GM19239 (cell line): ENCODE measurements around the gene CLCN4.
A peak's percentile ranks its signal among the peaks of the same experiment; 100 is the strongest.

Experiments
- DNase-seq: peaks from one replicate; pipeline ENCODE4 v3.0.0; 2011; ENCODE audit warnings: low spot score; ENCODE audit not compliant: insufficient read length
- FAIRE-seq: peaks from 2 replicates; lab custom pipeline; 2011; peaks lifted over from hg19 to GRCh38; lab: Jason Lieb, UNC

CLCN4 gene

DNA sequence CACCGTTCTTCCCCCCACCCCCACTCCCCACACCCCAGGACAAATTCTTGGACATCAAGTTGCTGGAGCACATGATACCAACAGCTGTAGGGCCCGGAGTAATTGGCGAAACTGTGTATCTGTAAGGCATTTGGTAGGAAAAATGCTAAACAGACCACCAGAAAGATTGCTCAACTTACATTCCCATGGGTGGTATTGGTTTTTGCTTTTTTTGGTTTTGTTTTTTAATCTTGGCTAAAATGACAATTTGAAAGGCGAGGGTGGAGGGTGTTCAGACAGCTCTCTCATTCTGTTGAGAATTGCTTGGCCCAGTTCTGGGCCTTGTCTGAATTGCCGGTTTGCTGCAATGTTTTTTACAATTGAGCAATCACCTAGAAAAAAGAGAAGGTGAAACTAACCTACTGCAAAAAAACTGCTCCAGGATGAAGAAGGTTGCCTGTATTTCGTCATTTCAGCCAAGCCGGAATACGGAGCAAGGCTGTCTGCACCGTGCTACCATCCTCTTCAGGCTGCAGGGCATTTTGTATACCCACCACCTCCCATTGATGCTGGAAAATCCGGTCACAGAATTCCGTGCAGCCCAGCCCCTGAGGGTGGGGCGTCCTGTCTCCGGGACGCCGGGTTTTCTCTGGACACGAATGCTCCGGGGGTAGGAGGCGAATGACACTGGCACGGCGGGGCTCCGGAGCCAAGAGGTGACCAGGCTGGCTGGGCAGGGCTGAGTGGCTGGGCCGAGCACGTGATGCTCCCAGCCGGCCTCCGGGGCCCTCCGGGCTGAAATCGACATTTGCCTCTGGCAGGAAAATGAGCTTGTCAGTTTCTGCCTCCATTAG is at the start of gene CLCN4:
CLCN4 (plus strand) TSS at position 777 of the 833 bp plus-strand sequence. CDS start 28,058 bp downstream, outside the sequence.
- FAIRE-seq (peak; percentile 61), DNase-seq (no peak)

DNA sequence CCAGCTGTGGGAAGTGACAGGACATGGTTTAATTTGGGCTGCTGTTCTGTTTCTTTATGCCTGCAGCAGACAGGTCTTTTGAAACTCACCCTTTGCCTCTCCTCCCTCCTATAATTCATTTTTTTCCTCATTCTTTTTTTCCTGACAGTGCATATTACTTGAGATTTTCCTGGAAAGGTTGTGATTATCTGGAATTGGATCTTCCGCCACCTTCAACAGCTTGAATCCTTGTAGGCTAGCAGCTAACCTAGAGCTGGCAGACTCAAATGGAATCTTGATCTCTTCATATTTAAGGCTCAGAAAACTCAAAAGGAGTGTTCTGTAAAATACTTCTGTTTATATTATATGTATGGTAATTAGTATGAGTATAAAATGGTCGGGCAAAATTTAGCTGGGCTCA is 49.3 kb upstream of the CLCN4 start:
- no peak for DNase-seq
- peak; percentile 63 for FAIRE-seq

DNA sequence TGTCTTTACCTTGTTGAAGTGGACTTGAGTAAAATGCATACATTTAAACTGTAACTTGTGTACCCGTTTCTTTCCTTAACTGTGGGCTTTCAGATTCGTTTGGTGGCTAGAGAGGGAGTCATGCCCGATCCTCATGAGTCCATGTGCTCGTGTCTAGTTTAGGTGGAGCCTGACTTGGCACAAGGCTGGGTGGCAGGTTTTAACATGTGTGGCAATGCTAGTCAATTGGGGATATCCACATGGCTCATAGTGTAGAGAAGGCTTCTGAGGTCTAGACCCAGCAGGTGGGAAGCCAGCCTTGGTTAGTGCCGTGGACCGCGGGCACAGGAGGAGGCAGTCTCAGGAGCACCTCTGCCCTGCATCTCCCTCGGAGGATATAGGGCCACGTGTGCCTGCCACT is 48.5 kb upstream of the CLCN4 start:
- no peak for FAIRE-seq
- no peak for DNase-seq

DNA sequence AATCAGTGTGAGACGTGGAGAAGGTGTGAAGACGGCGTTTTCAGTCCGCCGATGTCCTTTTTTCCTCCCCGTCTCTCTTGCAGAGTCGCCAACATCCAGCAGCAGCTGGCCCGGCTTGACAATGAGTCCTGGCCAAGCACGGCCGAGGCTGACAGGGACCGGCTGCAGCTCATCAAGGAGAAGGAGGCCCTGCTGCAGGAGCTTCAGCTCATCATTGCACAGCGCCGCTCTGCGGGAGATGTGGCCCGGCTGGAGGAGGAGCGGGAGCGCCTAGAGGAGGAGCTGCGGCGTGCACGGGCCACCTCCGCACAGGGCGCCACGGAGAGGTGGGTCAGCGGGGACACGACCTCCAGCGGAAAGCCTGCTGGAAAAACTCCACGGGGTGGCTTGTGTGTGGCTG is 47.1 kb upstream of the CLCN4 start:
- DNase-seq (no peak), FAIRE-seq (no peak)

DNA sequence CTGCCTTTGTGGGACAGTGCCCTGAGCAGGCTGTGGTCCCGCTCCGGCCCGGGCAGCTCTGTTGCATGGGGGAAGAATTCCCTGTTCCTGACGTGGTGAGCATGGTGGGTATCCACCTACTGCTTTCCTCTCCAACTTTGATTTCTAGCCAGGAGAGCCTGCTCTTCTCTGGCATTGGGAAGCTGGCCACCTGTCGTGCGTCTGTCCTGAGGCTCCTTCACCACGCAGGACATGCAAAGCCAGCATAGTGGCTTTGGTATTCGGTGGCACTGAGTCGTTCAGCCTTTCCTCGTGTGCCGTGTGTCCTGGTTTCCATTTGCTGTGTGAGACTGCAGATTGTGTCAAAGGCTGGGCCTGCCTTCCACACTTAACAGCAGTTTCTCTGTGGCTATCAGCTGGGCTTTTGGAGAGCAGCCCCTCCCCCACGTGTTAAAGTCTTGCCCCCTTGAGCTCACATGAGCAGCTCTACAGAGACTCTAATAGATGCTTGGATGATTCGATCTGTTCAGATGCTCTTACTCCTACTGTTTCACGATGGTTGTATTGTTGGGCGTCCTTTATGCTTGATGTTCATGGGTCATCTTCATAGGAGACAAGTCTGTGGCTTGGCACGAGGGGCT is 46.3 kb upstream of the CLCN4 start:
- FAIRE-seq (no peak), DNase-seq (no peak)

DNA sequence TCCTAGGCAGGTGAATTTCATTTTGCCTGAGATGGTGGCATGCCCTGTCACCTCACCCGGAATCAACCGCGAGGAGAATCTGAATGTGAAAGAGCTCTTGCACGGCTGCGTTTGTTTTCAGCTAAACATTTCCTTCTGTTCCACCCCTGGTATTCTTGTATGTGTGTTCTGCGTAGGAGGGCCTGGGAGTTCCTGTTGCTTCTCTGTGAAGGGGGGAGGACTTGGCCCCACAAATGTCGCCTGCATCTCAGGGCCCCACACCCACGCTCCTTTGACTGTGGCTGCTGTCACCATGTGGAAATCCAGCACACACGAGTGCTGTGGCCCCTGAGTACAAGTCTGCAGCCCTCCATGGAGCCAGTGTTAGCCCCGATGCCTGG is 45.8 kb upstream of the CLCN4 start:
- no peak for DNase-seq
- FAIRE-seq, result no peak

DNA sequence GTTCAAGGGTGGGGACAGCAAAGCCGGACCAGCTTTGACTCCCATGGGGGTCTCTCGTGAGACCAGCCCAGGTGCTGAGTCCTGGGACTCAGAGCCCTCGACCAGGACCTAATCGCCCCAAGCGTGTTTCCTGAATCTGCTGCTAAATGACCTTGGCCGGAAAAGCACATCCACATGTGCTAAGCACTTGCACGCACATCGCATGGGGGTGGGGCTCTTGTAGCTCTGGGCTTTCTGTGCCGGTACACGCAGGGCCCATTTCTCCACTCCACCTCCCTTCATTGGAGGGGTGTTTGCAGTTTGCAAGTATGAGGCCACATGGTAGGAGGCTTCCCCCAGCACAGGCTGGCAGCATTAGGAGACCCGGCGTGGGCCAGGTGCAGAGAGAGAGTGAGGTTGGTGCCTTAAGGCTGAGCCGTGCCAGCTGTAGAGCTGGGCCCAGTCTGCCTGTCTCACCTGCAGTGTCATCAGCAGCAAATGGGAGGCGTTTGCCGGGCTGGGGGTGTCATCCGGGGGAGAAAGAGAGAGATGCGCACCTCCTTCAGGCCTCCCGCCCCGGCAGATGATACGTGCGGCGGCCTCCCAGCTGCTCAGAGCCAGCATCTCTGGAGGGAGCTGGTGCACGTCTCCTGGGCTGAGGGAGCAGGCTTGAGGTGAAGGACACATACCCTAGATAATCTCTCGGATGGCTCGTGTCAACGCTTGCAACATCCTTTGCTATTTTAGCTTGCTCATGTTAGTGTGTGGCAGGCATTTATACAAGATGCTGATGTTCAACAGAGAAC is 45.2 kb upstream of the CLCN4 start:
- peak; percentile 100 for FAIRE-seq
- no peak for DNase-seq

DNA sequence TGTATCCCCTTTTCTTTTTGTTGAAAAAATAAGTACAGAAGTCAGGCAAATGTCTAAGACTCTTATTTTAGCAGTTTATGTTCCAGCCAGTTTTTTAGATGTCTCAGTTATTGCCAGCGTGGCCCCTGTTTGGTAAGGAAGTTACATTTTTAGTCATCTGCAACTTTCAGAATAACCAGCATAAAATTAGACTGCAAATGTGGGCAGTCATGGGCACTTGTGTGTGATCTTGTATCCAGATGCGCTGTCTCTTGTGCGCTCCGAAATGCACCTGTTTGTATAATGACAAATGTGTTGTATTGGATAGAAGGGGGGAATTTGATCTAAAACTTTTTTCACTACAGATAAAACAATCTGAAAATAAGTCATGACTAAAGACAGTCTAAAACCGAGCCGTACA is 44.3 kb upstream of the CLCN4 start:
- DNase-seq (no peak), FAIRE-seq (peak; percentile 94)

DNA sequence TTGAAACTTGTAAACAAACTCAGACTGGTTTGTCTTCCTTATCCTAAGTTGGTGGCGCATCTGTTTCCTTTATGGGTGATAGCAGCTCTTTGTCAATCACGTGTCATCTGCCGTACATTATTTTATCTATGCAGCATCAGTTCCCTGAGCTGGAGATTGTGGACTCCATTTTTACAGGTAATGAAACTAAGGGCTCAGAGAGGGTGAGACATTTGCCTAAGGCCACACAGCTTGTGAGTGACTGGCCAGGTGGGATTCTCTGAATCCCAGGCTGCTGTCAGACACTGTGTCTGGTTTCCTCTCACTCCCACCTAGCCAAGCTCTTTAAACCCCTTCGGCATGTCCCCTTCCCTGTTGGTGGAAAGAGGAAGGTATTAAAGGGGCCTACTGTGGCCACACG is 41.7 kb upstream of the CLCN4 start:
- no peak for FAIRE-seq
- DNase-seq, result no peak

DNA sequence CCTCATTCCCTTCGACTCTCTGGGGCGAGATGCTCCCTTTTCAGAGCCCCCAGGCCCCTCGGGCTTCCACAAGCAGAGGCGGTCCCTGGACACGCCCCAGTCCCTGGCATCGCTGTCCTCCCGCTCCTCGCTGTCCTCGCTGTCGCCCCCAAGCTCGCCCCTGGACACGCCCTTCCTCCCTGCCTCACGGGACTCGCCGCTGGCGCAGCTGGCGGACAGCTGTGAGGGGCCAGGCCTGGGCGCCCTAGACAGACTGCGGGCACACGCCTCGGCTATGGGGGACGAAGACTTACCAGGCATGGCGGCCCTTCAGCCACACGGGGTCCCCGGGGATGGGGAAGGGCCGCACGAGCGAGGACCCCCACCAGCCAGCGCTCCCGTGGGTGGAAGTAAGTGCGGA is 39.5 kb upstream of the CLCN4 start:
- no peak for FAIRE-seq

DNA sequence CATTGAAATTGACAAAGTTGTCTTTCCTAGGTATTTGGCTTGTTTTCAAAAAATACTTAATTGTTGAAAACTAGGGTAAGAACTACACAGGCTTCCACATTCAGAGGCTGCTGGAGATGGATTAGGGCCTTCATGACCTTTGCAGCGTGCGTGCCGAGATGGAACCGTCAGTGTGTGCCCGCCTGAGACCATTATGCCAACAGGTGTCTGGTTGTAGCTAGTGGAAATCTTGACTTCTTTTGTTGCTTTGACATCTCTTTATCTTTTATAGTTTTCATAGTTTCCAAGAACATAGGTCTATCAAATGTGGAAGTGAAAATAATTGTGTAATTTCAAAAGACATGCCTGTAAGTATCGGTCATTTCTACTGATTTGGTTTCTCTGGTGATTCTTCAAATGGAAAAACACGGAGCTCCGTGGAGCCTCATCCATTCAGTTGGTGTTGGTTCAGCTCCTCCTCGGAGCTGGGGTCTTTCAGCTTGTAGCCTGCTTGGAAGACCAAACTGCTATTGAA is 38.9 kb upstream of the CLCN4 start:
- peak; percentile 68 for FAIRE-seq
- DNase-seq, result no peak

More for the DNA sequence above, 39.5 kb upstream of the CLCN4 start:
- DNase-seq, result no peak

DNA sequence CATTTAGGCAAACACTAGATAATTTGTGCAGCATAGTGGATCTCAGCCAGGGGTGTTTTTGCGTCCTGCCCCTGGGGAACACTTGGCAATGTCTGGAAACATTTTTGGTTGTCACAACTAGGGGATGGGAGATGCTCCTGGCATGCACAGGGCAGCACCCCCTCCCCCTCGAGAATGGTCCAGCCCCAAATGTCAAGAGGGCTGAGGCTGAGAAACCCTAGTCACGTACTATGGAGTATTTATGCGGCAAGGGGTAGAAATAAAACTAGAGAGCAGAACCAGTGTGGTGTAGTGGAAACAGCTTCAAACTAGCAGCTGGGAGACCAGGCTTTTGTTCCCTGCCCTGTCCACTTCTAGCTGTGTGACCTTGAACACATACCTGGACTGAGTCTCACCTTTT is 38.2 kb upstream of the CLCN4 start:
- no peak for DNase-seq
- no peak for FAIRE-seq

DNA sequence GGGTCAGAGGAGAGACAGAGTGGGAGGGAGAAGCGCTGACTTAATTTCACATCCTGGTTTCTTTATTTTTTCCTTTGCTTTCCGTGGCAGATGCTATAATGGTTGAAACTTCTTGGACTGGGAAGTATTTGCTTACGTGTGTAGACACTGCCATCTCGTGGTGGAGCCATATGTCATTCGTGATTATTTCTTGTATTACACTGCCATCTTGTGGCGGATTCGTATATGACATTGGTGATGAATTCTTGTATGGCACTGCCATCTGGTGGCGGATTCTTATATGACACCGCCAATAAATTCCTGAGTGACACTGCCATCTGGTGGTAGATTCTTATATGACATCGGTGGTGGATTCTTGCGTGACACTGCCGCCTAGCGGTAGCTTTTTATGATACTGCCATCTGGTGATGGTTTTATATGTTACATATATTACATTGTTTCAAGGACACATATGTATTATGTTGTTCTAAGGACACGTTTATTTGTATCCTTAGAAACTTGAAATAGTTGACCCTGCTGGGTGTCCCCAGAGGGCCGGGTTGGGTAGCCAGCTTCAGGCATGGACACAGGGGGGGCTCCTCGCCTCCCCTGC is 37.3 kb upstream of the CLCN4 start:
- FAIRE-seq (peak; percentile 100), DNase-seq (no peak)

DNA sequence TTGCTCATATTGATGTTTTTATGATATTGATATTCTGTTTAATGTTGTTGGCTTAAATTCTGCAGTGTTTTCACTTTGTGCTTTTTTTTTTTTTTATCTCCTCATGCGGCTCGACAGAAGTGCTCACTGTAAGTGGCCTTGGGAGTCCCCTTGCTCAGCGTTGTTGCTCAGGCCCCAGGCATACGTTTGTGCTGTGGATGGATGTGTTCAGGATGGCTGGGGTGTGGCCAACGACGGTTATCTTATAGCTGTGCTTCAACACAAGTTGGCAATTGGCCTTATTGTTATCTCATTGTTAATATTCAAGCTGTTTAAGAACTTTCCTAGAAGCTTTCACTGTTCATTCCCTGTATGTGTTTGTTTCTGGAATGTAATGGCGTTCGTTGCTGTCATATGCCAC is 36.4 kb upstream of the CLCN4 start:
- DNase-seq (no peak), FAIRE-seq (peak; percentile 86)

DNA sequence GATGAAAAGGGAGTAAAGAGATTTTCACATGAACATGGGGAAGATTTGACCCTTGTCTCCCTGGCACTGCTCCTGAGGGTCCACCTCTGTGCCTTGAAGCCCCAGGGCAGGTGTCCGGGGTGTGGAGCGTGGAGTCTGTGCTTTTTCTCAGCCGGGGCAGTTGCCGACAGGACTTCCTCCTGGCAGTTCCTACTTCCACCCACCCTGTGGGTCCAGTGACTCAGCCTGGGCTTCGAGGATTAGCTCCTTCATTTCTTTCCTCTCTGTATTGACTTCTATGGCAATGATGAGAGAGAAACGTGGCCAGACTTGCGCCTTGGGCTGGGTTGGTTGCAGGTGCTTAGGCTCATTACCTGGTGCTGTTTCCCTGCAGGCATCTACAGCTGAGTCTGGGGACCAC is 35.9 kb upstream of the CLCN4 start:
- DNase-seq (no peak), FAIRE-seq (peak; percentile 35)

DNA sequence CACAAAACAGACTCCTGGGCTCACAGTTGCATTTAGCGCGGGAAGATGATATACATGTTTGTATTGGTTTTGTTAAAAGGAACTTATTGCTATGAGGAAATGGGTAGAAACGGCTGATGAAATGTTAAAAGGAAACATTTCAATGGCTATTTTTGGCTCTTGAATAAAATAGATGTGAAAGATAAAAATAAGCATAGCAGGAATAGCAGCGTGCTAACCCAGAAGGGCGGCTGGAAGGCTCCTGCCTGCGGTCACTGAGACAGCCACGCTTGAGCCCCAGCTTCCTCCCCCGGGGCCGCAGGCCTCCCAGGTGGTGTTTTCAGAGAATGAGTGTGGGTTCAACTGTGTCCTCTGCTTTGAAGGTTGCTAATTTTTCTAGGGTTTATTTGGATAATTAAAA is 35.0 kb upstream of the CLCN4 start:
- FAIRE-seq (peak; percentile 96), DNase-seq (peak; percentile 52)

DNA sequence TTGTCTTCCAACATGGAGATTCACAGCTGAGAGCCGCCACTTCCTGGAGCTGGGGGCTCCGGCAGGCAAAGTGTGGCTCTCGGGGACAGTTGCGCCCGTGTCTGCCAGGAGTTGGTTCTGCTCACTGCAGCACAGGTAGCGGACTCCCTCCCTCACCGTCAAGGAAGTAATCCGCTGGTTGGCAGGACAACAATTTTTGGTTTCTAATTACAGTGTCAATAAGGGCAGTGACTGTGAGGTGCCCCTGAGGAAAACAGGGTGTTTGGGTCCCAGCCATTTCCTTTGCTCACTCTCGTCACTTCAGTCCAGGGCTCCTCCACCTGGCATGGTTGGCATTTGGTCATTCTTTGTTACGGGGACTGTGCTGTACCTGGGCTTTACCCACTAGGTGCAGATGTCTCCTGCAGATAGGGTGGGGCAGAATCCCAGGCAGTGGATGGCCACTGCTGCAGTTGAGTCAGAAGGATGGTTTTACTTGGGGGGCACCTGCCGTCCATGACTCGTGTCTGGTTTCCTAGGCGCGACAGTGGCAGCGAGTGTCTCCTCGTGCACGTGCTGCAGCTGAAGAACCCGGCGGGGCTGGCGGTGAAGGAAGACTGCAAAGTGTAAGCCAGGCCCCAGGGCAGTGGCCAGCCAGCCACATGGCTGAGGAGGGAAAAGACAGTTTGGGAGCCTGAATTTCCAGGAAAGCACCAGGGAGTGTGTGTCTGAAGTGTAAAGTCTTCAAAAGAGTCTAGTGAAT is 32.1 kb upstream of the CLCN4 start:
- FAIRE-seq, result no peak
- no peak for DNase-seq

DNA sequence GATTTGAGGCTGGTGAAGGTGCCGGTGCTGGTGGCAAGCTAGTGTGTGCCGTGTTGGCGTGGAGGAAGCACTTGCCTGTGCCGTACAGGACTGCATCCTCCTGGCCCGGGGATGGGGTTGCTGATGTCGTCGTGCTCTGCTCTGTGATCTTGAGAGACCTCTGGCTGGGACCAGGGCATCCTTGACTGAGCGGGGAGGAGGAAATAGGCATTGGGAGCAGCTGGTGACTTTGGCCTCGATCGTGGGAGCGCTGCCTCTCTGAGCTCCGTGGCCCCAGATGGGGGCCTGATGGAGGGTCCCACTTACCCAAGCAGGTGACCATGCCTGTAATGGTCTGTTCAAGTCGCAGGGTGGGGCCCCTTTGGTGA is 31.5 kb upstream of the CLCN4 start:
- DNase-seq (no peak), FAIRE-seq (no peak)

DNA sequence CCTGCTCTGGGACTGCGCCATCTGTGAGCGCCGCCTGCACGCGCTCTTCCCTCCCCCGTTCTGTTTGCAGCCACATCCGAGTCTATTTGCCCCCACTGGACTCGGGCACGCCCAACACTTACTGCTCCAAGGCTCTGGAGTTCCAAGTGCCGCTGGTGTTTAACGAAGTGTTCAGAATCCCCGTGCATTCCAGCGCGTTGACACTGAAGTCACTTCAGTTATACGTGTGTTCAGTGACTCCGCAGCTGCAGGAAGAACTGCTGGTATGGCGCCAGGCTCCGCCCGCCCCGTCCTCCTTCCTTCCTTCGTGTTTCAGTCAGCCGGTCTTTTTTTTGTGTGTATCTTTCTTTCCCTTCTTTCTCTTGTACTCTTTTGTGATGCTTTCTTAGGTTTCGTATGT is 30.7 kb upstream of the CLCN4 start:
- FAIRE-seq (no peak), DNase-seq (no peak)

DNA sequence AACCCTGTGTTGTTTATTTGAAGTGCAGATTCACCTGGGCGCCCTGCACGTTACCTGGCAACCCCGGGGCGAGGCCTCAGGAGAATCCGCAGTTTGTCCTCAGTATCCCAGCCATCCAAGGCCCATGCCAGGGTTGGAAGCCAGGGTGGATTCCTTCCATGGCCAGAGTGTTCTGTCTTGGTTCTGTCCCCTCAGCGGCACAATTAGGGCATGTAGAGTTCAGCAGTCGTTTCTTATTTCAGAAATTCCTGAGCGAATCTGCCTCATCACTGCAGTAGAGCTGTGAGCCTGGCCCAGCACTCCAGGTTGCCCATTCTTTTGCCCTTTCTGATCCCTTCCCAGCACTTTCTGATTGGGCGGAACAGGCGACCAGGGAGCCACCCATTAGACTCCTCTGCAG is 29.9 kb upstream of the CLCN4 start:
- DNase-seq, result no peak

More for the DNA sequence above, 29.9 kb upstream of the CLCN4 start:
- FAIRE-seq, result no peak
